ENCODE data around the gene CMTM3.

GRCh38 chr16:66661210-66661560 is 56.7 kb downstream of the CMTM3 start:
- TF ChIP-seq POLR2A (IDR thresholded peaks at IDR 0.05) (no peak), CTCF (IDR thresholded peaks at IDR 0.05) (no peak)

Measured in testis (tissue), 2 donors.